GM19351 (cell line): Measurements from ENCODE around the gene OR5AK2.
"Not testable (repeated sequence)": the region's sequence is repeated elsewhere in the genome, so short reads cannot be mapped to it uniquely, and the experiment has no call there.

Experiments
- ATAC-seq: cut with Tn5 transposase; IDR thresholded peaks from one replicate; pipeline ENCODE4 v1.9.1; 2021; ENCODE audit warnings: mild to moderate bottlenecking, moderate library complexity; ENCODE audit not compliant: unreplicated experiment

OR5AK2 gene

GRCh38 chr11:56988614-56989013 is at the start of gene OR5AK2:
TSS of gene OR5AK2 (plus strand) at chr11:56988914. CDS start at chr11:56988914, 0 bp downstream.
- ATAC-seq, result no peak

- not testable (repeated sequence) for ATAC-seq
Measured at GRCh38 chr11:56945526-56945925, 43.2 kb upstream of the OR5AK2 start.

- ATAC-seq, result no peak
Measured at GRCh38 chr11:56948991-56949515, 39.7 kb upstream of the OR5AK2 start.

GRCh38 chr11:56950510-56950909 is 38.2 kb upstream of the OR5AK2 start:
- ATAC-seq, result no peak

- ATAC-seq, result not testable (repeated sequence)
Measured at GRCh38 chr11:56953907-56954306, 34.8 kb upstream of the OR5AK2 start.

- no peak for ATAC-seq
Measured at GRCh38 chr11:56961609-56962008, 27.1 kb upstream of the OR5AK2 start.

GRCh38 chr11:56967726-56968125 is 21.0 kb upstream of the OR5AK2 start:
- no peak for ATAC-seq

GRCh38 chr11:56968524-56968923 is 20.2 kb upstream of the OR5AK2 start:
- ATAC-seq, result no peak

- ATAC-seq, result no peak
Measured at GRCh38 chr11:56977314-56977713, 11.4 kb upstream of the OR5AK2 start.

- ATAC-seq, result no peak
Measured at GRCh38 chr11:56990702-56991101, 2.0 kb downstream of the OR5AK2 start.

GRCh38 chr11:56994532-56994931 is 5.8 kb downstream of the OR5AK2 start:
- ATAC-seq, result no peak

GRCh38 chr11:57001674-57002401 is 13.1 kb downstream of the OR5AK2 start:
- no peak for ATAC-seq

- ATAC-seq, result no peak
Measured at GRCh38 chr11:57008373-57008772, 19.7 kb downstream of the OR5AK2 start.

- no peak for ATAC-seq
Measured at GRCh38 chr11:57015679-57016078, 27.0 kb downstream of the OR5AK2 start.

GRCh38 chr11:57031556-57031955 is 42.8 kb downstream of the OR5AK2 start:
- ATAC-seq, result no peak
